GM18868 (cell line): ENCODE data around the gene JAZF1.
"Not testable (repeated sequence)": the region's sequence is repeated elsewhere in the genome, so short reads cannot be mapped to it uniquely, and the experiment has no call there.

ENCODE experiments used
- ATAC-seq: cut with Tn5 transposase; IDR thresholded peaks from one replicate; pipeline ENCODE4 v1.9.1; 2021; ENCODE audit warnings: mild to moderate bottlenecking, moderate library complexity; ENCODE audit not compliant: unreplicated experiment

The JAZF1 gene

DNA sequence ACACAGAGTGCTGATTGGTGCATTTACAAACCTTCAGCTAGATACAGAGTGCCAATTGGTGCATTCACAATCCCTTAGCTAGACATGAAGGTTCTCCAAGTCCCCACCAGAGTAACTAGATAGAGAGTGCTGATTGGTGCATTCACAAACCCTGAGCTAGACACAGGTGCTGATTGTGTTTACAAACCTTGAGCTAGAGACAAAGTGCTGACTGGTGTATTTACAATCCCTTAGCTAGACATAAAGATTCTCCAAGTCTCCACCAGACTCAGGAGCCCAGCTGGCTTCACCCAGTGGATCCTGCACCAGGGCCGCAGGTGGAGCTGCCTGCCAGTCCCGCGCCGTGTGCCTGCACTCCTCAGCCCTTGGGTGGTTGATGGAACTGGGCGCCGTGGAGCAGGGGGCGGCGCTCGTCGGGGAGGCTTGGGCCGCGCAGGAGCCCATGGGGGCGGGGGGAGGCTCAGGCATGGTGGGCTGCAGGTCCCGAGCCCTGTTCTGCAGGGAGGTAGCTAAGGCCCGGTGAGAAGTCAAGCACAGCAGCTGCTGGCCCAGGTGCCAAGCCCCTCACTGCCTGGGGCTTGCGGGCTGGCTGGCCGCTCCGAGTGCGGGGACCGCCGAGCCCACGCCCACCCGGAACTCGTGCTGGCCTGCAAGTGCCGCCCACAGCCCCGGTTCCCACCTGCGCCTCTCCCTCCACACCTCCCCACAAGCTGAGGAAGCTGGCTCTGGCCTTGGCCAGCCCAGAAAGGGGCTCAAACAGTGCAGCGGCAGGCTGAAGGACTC lies 323.7 kb downstream of the JAZF1 start:
- ATAC-seq: not testable (repeated sequence)

DNA sequence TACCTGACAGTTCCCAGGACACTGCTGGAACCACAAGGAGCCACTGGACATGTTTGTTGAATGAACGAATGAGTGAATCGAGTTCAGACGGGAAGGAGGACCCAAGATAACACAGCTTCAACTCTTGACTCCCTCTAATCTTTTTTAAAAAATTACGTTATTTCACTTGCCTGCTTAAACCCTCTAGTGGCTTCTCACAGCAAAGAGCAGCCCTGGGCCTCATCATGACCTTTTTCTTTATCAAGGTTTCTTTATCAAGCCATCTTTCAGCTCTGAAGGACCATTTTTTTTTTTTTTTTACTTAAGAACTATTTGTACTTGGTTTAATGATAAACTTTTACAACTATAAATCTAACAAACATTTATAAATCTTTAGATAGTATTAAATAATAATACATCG lies 330.1 kb downstream of the JAZF1 start:
- no peak for ATAC-seq

DNA sequence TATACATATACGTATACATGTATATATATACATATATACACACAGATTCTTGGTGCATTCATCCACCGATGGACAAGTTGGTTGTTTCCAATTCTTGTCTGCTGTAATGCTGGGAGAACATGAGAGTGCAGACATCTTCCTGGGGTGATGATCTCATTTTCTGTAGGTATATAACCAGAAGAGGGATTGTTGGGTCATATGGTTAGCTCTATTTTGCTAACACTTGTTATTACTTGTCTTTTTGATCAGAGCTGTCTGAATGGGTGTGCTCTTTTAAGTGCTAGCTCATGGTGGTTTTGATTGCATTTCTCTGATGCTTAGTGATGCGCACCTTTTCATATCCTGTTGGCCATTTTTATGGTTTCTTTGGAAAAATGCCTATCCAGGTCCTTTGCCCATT lies 334.2 kb downstream of the JAZF1 start:
- ATAC-seq: no peak

DNA sequence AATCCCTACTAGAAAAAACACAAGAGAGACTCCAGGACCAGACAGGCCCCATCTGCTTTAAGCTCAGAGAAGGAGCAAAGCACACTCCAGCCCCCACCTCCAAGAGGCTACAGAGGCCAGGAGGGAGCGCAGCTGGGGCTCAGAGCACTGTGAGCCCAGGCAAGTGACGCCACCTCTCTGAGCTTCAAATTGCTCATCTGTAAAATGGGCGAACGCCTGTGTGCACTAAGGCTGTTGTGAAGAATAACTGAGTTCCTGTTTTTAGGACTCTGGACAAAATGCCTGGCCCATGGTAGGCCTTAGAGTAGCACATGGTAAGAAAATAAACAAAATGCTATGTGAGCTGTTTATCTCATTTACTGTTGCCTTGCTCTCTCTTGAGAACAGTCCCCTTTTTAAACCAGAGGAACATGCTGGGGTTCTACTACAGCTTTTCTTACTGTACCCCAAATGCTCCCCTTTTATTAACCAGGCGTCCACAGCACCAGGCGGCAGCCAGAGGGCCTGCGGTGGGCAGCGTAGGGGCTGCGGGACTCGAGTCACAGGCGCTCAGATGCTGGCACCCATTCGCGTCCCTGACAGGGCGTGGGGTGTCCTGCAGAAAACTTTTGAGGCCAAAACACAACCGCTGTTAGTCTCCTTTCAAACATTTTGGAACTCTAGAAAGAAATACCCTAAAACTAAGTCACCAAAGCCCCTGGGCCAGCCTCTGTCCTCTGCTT lies 336.9 kb downstream of the JAZF1 start:
- ATAC-seq: no peak

DNA sequence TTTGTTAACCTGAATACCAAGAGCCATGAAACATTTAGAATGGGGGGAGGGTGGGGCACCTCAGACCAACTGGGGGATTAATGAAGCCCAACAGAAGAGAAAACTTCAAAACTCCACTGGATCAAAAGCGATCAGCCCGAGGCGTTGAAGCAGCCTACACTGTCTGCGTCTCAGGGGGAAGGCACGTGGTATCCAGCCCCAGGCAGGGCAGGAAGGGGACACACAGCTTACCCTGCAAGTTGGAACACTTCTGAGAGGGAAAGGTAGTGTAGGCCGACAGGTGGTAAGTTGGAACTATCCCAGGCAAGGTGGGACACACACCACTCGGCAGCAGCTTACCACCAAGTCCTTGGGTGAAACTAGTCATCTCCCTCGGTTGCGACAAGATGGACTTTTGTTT lies 337.7 kb downstream of the JAZF1 start:
- no peak for ATAC-seq

DNA sequence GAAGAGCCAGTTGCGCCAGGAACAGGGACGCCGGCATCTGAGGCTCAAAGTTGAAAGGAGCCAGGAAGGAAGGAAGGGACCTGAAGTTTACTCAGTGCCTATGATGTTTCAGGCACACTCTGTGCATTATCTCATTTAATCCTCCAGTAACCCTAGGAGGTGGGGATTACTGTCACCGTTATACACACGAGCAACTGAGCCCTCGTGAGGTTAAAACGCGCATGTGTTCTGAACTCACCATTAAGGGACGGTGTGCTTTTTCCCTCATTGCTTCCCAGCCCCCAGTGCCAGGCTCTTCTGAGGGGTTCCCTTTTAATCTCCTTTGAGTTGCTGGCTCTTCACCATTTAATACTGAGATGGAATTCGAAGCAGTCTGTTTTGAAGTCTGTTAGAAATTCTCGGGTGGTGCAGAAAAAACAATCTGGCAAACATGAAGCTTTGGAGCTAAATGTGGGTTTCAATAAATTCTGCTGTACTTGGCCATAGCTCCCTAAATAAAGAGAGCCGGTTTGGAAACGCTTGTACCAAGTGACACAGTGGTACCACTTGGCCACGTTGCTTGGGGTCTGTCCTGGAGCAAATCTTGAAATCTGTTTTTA lies 338.4 kb downstream of the JAZF1 start:
- no peak for ATAC-seq

DNA sequence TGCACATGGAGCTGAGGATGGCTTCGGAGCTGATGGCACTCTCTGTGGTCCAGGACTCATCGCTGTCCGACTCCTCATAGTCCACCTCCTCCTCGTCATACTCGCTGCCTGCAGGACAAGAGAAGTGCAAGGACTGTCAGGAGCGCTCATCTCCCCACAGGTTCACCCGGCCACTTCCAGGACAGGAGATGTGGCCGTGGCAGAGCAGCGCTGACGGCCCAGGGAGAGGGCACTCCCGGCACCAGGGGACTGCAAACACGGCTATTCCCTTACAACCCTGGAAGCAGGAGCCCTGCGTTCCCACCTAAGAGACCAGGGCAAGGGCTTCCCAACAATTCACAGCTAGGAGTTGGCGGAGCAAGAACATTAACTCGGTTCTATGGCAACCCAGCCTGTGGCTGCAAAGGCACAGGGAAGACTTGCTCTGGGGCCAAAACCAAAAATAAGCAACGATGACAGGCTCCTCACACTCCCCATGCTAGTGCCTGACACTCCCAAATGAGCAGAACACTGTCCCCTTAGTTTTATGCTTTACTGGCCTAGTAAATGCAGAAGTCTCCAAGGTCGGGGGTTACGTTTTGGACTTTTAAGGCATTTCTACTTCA lies 339.7 kb downstream of the JAZF1 start:
- no peak for ATAC-seq

DNA sequence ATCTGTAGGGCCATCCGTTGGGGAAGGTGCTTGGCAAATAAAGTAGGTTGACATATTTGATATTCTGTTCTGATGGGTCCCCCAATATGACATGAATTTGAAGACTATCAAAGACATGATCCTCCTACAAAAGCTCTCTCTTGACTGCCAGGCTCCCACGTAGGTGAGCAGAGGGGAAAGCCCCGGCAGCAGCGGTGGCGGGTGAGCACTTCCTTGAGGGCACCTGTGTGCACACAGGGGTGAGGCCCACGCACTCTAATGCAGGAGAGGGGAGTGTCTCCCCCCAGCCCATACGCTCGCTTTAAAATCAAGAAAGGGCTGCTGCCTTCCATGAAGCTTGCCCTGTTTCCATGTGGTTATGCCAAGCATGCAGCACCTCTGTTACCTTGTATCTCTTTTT lies 340.3 kb downstream of the JAZF1 start:
- ATAC-seq: no peak

DNA sequence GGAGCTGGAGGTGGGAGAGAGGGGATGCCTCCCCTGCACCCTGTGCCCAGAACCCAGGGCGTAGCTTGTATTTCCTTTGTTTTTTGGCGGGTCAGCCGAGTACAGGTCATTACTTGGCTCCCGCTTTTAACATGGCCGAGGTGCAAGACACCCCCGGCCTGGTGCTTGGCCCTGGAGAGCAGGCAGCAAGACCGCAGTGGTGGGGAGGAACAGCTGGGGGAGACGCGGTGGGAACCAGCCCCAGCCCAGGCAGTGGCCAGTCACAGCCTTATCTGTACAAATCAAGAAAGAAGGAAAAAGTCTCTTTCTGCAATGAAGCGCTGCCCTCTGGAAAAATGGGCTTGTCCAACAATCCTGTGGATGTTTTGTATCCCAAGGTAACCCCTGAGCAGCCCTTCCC lies 341.5 kb downstream of the JAZF1 start:
- no peak for ATAC-seq

DNA sequence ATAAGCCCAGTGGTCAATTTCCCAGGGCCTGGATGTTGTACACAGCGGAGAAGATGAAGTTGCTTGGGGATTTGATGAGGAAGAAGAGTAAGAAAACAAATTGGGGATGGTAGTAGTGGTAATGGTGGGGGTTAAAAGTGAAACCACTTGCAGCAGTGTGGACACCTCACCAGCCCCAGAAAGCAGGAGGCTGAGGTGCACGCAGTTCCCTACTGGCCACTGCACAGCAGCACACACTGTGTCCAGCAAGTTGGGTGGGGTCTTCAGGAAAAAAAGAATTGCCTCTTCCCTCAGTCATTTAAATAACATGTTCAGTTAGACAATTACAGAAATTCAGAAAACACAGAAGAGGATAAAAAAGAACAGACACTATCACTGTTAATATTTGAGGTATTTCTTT lies 344.1 kb downstream of the JAZF1 start:
- no peak for ATAC-seq

DNA sequence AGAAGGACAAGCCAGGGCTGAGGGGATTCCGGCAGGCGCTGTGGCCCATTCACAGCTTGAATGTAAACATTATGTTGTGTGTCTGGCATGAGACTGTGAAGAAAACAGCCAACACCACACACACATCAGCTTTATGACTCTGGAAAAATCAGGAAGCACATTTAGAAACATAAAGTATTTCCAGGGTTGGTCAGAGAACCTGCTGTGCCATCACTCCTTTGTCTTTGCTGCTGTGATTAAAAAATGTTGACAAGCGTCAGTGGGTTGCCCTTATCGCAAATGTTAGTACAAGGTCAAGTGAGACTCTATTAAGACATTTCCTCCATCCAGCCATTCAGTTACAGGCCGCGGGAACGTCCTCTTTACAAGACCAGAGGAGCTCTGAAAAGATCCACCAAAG lies 345.2 kb downstream of the JAZF1 start:
- ATAC-seq: no peak

DNA sequence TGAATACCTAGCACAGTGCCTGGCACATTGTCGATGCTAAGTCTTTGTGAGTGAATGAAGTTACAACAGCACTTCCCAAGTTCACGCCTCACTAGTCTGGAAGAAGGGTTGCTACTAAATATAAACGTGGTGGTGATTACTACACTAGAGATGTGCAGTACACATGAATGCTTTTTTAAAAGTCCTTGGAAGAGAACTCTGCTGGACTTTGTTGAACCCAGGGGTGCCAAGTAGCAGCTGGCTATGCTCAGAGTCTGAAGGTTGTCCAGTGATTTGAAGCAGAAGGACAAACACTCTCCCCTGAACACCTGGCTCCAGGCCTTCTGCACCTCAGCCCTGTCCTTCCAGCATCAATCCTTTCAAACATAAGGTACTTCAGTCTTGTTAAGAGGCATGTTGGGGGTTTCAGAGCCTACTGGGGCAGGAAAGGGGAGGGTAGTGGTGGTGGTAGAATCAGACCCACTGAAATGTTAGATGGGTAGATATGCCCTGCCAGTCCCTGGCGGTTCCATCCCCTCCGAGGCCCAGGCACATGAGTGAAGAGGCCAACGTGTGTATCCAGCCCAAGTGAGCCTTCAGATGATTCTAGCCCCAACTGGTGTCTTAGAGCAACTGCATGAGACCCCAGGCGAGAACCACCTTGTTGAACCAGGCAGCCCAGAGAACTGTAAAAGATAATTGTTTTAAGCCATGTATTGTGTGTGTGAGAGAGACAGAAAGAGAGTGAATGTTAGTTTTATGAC lies 346.2 kb downstream of the JAZF1 start:
- ATAC-seq: no peak

DNA sequence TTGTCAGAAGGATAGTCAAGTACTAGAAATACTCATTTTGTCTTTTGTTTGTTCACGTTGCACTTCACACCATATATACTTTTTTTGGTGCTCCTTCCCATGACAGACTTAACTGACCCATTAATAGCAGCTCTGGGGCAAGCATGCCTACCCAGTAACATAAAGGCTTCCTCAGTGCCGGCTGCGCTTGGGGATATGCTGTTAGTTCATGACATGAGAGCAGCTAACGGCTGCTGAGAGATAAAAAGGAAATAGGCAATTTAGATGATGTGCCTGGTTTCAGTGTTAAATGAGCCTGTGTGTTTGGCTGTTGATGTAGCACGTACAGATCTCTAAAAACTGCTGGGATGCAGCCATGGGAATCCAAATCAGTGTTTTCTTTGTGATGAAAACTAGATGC lies 354.2 kb downstream of the JAZF1 start:
- ATAC-seq: no peak

DNA sequence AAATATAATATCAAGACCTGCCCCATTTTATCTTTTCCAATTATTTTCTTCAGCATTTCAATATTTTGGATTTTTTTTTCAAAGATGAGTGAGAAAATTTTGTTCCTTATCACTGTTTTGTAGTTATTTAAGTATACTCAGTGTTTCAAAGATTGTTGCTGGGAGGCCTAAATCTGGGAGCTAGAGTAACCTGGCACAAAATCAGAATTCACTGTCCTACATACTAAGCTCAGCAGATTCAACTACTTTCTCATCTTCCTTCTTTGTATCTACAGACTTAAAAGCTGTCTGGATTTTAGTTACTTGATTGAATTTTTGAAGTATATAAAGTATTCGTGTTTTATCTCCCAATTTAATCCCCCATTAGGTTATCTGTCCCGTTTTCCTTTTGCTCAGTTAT lies 354.7 kb downstream of the JAZF1 start:
- ATAC-seq: no peak

DNA sequence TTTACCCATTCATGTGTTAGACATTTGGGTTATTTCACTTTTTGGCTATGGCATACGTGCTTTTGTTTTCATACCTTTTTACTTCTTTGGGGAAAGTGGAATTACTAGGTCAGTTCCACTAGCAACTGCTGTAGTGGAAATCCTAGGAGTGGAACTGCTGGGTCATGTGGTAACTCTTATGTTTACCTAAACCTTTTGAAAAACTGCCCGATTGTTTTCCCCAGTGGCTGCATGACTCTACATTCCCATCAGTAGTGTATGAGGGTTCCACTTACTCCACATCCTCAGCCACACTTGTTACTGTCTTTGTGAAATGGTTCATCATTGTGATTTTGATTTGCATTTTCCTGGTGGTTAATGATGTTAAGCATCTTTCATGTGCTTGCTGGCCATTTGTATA lies 358.4 kb downstream of the JAZF1 start:
- no peak for ATAC-seq

DNA sequence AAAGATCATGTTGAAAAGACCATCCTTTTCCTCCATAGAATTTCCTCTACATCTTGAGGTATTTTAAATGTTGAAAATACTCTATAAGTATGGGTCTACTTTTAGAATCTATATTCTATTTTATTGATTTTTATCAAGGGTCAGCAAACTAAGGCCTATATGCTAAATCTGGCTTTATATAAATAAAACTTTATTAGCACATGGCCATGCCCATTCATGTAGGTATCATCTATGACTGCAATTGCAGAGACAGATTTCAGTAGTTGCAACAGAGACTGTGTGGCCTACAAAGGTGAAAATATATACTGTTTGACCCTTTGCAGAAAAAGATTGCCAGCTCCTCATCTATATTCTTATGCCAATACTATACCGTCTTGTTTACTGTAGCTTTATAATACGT lies 367.9 kb downstream of the JAZF1 start:
- no peak for ATAC-seq

DNA sequence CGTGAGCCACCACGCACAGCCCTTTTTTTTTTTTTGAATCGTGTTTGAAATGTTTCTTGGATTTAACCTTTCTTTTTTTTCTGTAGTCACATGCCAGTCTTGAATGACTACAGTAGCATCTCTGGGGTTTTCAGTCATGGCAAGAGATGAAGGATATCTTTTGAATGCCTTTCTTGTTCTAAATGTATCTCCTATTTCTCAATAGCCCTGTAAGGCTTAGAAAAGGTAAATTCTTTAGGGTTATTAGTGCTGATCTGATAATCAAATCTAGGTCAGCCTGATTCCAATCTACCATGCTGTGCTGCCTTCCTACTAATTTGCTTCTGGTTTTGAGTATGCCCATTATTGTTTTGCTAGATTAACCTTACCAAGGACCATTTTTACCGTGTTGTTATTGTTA lies 370.4 kb downstream of the JAZF1 start:
- no peak for ATAC-seq

DNA sequence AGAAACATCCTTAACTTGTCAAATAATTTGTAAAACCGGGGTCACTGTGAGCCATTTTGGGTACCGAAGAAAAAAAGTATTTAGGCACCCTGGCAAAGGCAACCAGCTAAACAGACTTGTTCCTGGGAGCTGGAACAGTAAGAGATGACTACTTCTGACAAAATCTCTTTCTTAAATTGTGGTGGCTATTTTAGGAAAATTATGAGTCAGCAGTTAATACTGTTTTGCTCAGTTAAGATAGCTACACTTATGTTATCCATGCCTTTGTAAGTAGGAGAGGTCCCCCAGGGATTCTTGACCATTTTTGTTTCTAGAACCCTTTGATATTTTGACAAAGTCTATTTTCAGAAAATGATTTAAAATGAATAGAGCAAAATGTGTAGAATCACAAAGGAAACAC lies 372.0 kb downstream of the JAZF1 start:
- ATAC-seq: no peak

DNA sequence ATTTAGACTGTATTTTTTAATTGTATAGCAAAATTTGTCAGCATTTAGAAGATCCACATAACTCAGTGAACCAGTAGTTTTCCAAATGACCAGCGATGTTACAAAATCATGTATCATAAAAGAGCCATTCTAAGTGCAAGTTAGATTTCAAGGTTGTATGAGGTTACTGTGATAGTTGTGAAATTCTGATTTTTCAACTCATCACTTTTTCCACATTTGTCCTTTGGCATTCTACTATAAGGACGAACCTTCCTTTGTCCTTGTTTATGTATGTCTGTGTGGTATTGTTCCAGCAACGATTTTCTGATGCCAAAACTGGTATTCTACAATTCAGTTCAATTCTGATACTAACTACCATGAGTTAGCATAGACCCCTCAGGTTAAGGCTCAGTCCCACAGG lies 376.5 kb downstream of the JAZF1 start:
- no peak for ATAC-seq

DNA sequence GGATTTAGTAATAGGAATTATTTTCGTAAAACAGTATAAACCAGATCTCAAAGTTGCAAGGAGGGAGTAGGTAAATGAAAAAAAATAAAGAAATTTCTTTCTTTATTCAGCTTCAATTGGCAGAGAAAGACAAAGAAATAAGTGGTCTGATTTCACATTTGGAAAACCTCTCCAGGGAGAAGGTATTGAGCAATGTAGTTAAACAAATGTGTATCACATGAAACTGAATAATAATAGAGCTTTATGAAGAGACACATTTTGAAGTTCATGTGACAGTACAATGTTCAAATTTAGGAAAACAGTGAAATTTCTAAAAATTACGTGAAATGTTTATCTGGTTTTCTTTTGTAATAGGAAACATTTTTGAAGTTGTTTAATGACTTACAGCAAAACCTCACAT lies 377.6 kb downstream of the JAZF1 start:
- no peak for ATAC-seq

DNA sequence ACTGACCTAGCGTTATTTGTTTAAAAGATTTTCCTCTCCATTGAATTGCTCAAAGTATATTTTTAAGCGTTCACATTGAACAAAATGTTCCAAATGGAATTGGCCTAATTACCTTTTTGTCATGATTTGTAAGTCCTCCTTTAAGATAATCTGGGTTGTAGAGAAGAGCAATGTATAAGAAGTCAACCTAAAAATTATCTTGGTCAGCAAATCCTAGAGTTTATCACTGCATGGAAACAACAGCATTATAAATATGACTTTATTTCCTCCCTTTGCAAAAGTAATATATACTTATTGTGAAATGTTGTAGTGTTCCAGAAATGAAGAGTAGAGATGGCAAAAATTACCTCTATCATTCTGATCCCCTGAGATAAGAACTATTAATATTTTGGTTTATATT lies 381.4 kb downstream of the JAZF1 start:
- ATAC-seq: no peak
